Measurements from ENCODE around the gene TCIRG1.

DNA sequence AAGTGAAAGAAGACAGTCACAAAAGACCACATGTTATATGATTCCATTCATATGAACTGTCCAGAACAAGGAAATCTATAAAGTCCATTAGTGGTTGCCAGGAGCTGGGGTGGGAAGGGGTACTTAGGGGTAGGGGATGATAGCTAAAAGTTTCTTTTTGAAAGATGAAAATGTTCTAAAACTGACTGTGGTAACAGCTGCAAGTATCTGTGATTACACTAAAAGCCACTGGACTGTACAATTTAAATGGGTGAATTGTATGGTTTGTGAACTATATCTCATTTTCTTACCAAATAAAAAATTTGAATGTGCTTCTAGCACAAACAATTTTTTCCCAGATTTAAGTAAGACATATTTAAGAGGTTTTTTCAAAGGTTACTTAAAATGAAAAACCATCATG, 60.2 kb downstream of the TCIRG1 start:
- TF ChIP-seq, protein P1, sequence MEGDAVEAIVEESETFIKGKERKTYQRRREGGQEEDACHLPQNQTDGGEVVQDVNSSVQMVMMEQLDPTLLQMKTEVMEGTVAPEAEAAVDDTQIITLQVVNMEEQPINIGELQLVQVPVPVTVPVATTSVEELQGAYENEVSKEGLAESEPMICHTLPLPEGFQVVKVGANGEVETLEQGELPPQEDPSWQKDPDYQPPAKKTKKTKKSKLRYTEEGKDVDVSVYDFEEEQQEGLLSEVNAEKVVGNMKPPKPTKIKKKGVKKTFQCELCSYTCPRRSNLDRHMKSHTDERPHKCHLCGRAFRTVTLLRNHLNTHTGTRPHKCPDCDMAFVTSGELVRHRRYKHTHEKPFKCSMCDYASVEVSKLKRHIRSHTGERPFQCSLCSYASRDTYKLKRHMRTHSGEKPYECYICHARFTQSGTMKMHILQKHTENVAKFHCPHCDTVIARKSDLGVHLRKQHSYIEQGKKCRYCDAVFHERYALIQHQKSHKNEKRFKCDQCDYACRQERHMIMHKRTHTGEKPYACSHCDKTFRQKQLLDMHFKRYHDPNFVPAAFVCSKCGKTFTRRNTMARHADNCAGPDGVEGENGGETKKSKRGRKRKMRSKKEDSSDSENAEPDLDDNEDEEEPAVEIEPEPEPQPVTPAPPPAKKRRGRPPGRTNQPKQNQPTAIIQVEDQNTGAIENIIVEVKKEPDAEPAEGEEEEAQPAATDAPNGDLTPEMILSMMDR (IDR thresholded peaks at IDR 0.05): no peak
- no peak for TF ChIP-seq EZH2phosphoT487 (IDR thresholded peaks at IDR 0.05)

Data from neural progenitor cell (in vitro differentiated cells).